K562 (cell line): ENCODE results near the gene ZNF609. TPM values are rescaled to one million over a fixed set of nuclear protein-coding genes. Genes with fewer than 3 reads are reported as not detected.

Experiments
- CCNT2 ChIP-seq: IDR thresholded peaks from 2 replicates; pipeline ENCODE4 v1.6.1; 2011; ENCODE audit warnings: borderline replicate concordance, low read depth, mild to moderate bottlenecking, moderate library complexity, mixed read lengths, low read length; ENCODE audit not compliant: insufficient read length; ENCODE audit errors: extremely low read depth
- CHCHD3 ChIP-seq: fragments of 250-450 bp; sonication (Bioruptor Pico); IDR thresholded peaks from 2 replicates; pipeline ENCODE4 v2.1.2; 2022; ENCODE audit warnings: mild to moderate bottlenecking
- CHD1 ChIP-seq: fragments of 200-600 bp; sonication (generic); IDR thresholded peaks from one replicate; pipeline ENCODE4 v1.6.1; 2012; ENCODE audit warnings: mild to moderate bottlenecking, moderate library complexity, low read length, inconsistent platforms
- DNMT1 ChIP-seq: fragments of 450-650 bp; IDR thresholded peaks from 2 replicates; pipeline ENCODE4 v1.6.1; 2016; ENCODE audit warnings: antibody characterized with exemption, mild to moderate bottlenecking
- IFI16 ChIP-seq: fragments of 250-450 bp; sonication (Bioruptor Pico); IDR thresholded peaks from 2 replicates; pipeline ENCODE4 v2.1.2; 2022; ENCODE audit warnings: mild to moderate bottlenecking, inconsistent platforms
- PHB ChIP-seq: fragments of 250-450 bp; sonication (Bioruptor Pico); IDR thresholded peaks from 2 replicates; pipeline ENCODE4 v1.5.0; 2021
- POLR2H ChIP-seq: IDR thresholded peaks from 2 replicates; pipeline ENCODE4 v1.6.1; 2016; ENCODE audit warnings: missing genetic modification characterization, low read depth, mild to moderate bottlenecking, control low read depth, missing compliant biosample characterization, moderate library complexity
- PPARD ChIP-seq: fragments of 250-450 bp; sonication (Bioruptor Pico); IDR thresholded peaks from 2 replicates; pipeline ENCODE4 v1.8.0; 2022; ENCODE audit warnings: inconsistent platforms, mild to moderate bottlenecking, moderate library complexity
- RBM22 ChIP-seq: fragments of 200-400 bp; formaldehyde crosslinking; IDR thresholded peaks from 2 replicates; pipeline ENCODE4 v1.6.1; 2018; ENCODE audit warnings: low read length, low read depth; ENCODE audit not compliant: poor library complexity, severe bottlenecking
- TCF7L2 ChIP-seq: fragments of 150-350 bp; IDR thresholded peaks from 2 replicates; pipeline ENCODE4 v1.6.1; 2016; ENCODE audit warnings: low read depth, mild to moderate bottlenecking, low read length, moderate library complexity
- THAP12 ChIP-seq: fragments of 250-450 bp; sonication (Bioruptor Pico); IDR thresholded peaks from 2 replicates; pipeline ENCODE4 v1.9.0; 2021; ENCODE audit warnings: mild to moderate bottlenecking, inconsistent platforms
- XRCC5 ChIP-seq: fragments of 200-400 bp; formaldehyde crosslinking; IDR thresholded peaks from 2 replicates; pipeline ENCODE4 v1.6.1; 2017; ENCODE audit warnings: low read depth, mild to moderate bottlenecking, low read length
- ZBTB43 ChIP-seq: sonication (generic); formaldehyde crosslinking; IDR thresholded peaks from 2 replicates; pipeline ENCODE4 v1.8.0; 2023; ENCODE audit warnings: mild to moderate bottlenecking, missing genetic modification reagents
- ZC3H11A ChIP-seq: IDR thresholded peaks from 2 replicates; pipeline ENCODE4 v1.6.1; 2012; ENCODE audit warnings: low read depth, low read length, improper control_type of control experiment
- ZC3H8 ChIP-seq: fragments of 450-650 bp; IDR thresholded peaks from 2 replicates; pipeline ENCODE4 v1.6.1; 2017
- ZKSCAN1 ChIP-seq: fragments of 150-350 bp; IDR thresholded peaks from 2 replicates; pipeline ENCODE4 v1.6.1; 2016; ENCODE audit warnings: low read depth, low read length
- ZKSCAN8 ChIP-seq: fragments of 200-800 bp; sonication (Bioruptor generic); IDR thresholded peaks from 2 replicates; pipeline ENCODE4 v1.6.1; 2016; ENCODE audit warnings: missing genetic modification characterization, missing compliant biosample characterization
- ZNF121 ChIP-seq: sonication (generic); formaldehyde crosslinking; conservative IDR thresholded peaks from 2 replicates; pipeline ENCODE4 v1.8.0; 2022; ENCODE audit warnings: missing genetic modification reagents
- ZNF263 ChIP-seq: sonication (generic); formaldehyde crosslinking; IDR thresholded peaks from 2 replicates; pipeline ENCODE4 v1.8.0; 2022; ENCODE audit warnings: mild to moderate bottlenecking, missing genetic modification reagents, borderline replicate concordance
- ZNF311 ChIP-seq: fragments of 250-450 bp; sonication (Bioruptor Pico); IDR thresholded peaks from 2 replicates; pipeline ENCODE4 v1.4.0; 2020; ENCODE audit warnings: mild to moderate bottlenecking, moderate library complexity
- ZNF57 ChIP-seq: fragments of 450-650 bp; formaldehyde crosslinking; IDR thresholded peaks from 2 replicates; pipeline ENCODE4 v1.4.0; 2020; ENCODE audit warnings: mild to moderate bottlenecking, moderate library complexity
- polyA plus RNA-seq, 8 experiments: library from polyadenylated mRNA; depleted of rRNA in 4 of 8; stranded (reverse) in 5 of 8; unstranded in 3 of 8; fragments of >200 nt; fragmentation: Nextera tagmentation in 2 of 8; fragmentation: Illumina TruSeq in 1 of 8; extraction: Ambion mirVana in 2 of 8; extraction: Trizol in 1 of 8; gene quantifications; 2 replicates each; pipeline versions ENCODE4 v1.2.1 to v1.2.3, GENCODE V29; 2011 to 2014; ENCODE audit warnings: inconsistent platforms in 1 of 8, missing spikeins in 1 of 8
- total RNA-seq, 7 experiments: library from RNA; depleted of rRNA in 6 of 7; stranded (reverse); fragments of >200 nt in 6 of 7; fragmentation: Illumina TruSeq in 2 of 7; extraction: Trizol in 2 of 7; gene quantifications; 2 replicates each; pipeline versions ENCODE4 v1.2.1 to v1.2.3, GENCODE V29; 2011 to 2021; ENCODE audit warnings: low replicate concordance in 1 of 7
- TF ChIP-seq, protein P1 (sequence below): fragments of 250-450 bp; sonication (Bioruptor Pico); IDR thresholded peaks from 2 replicates; pipeline ENCODE4 v1.8.0; 2021; ENCODE audit warnings: moderate library complexity, mild to moderate bottlenecking, inconsistent platforms
- TF ChIP-seq, protein P2 (sequence below): fragments of 450-650 bp; IDR thresholded peaks from 2 replicates; pipeline ENCODE4 v1.6.1; 2016

Gene ZNF609
- total and polyA plus RNA-seq, 9 of the 15 experiments (the other 6 are each of a cell fraction or from before 2014, with no cell fraction given) = 3.0 to 38.7 (median 17.8) TPM

DNA sequence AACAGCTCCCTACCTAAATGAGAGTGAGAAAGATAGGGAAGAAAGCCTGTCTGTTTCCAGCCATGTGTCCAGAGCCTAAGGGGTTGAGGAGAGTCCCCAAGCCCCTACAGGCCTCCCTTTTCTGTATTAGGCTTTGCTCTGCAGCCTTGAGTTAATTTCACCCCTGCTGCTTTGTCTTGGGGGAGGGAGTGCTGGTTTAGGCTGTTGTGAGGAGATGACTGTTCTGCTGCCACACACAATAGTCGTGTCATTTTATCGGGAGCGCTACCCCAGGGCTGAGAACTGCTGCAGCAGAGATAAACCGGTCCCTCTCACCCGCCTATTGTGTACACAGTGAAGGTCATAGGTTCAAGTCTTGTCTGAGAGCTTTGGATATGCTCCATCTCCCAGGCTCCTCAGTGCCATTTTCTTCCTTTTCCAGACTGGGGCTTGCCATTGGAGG, 1.4 kb downstream of the ZNF609 start (continued):
- TF ChIP-seq, protein P1, sequence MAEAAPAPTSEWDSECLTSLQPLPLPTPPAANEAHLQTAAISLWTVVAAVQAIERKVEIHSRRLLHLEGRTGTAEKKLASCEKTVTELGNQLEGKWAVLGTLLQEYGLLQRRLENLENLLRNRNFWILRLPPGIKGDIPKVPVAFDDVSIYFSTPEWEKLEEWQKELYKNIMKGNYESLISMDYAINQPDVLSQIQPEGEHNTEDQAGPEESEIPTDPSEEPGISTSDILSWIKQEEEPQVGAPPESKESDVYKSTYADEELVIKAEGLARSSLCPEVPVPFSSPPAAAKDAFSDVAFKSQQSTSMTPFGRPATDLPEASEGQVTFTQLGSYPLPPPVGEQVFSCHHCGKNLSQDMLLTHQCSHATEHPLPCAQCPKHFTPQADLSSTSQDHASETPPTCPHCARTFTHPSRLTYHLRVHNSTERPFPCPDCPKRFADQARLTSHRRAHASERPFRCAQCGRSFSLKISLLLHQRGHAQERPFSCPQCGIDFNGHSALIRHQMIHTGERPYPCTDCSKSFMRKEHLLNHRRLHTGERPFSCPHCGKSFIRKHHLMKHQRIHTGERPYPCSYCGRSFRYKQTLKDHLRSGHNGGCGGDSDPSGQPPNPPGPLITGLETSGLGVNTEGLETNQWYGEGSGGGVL (CRISPR knock-in tag) = no peak
- no peak for TF ChIP-seq ZNF57 (CRISPR knock-in tag)
- no peak for TF ChIP-seq DNMT1
- TF ChIP-seq ZNF121 (CRISPR knock-in tag) = no peak
- TF ChIP-seq CCNT2 = peak; percentile 78
- TF ChIP-seq PPARD (CRISPR knock-in tag) = no peak
- no peak for TF ChIP-seq PHB (CRISPR knock-in tag)
- no peak for TF ChIP-seq ZC3H11A
- no peak for TF ChIP-seq IFI16 (CRISPR knock-in tag)
- TF ChIP-seq ZNF311 (CRISPR knock-in tag) = no peak
- TF ChIP-seq ZKSCAN1 = peak; percentile 53; the same call in 1 of the 2 replicates
- no peak for TF ChIP-seq TCF7L2
- no peak for TF ChIP-seq POLR2H (tag)
- no peak for TF ChIP-seq ZBTB43 (CRISPR knock-in tag)
- no peak for TF ChIP-seq ZC3H8
- no peak; the same call in 1 of the 2 replicates for TF ChIP-seq ZKSCAN8 (CRISPR knock-in tag)
- no peak for TF ChIP-seq CHCHD3 (CRISPR knock-in tag)
- no peak for TF ChIP-seq THAP12
- TF ChIP-seq, protein P2, sequence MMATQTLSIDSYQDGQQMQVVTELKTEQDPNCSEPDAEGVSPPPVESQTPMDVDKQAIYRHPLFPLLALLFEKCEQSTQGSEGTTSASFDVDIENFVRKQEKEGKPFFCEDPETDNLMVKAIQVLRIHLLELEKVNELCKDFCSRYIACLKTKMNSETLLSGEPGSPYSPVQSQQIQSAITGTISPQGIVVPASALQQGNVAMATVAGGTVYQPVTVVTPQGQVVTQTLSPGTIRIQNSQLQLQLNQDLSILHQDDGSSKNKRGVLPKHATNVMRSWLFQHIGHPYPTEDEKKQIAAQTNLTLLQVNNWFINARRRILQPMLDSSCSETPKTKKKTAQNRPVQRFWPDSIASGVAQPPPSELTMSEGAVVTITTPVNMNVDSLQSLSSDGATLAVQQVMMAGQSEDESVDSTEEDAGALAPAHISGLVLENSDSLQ = peak; percentile 29; the same call in 1 of the 2 replicates
- TF ChIP-seq CHD1 = no peak
- no peak for TF ChIP-seq ZNF263 (CRISPR knock-in tag)
- TF ChIP-seq XRCC5 = no peak; the same call in 1 of the 2 replicates
- no peak for TF ChIP-seq RBM22
